Esophagus muscularis mucosa (tissue), 3 donors: Measurements from ENCODE around the gene MTURN.

Experiments used
- CTCF ChIP-seq, 3 experiments: fragments of 200-600 bp in 2 of 3; fragments of 450-650 bp in 1 of 3; sonication (generic) in 2 of 3; IDR thresholded peaks; one replicate each; pipeline ENCODE4 v1.5.1; 2017 to 2019; ENCODE audit warnings: antibody characterized with exemption in 3 of 3, mild to moderate bottlenecking in 2 of 3, moderate library complexity in 1 of 3
- POLR2AphosphoS5 ChIP-seq, 2 donors: sonication (generic); formaldehyde crosslinking; IDR thresholded peaks; one replicate each; pipeline ENCODE4 v1.6.1; 2017; ENCODE audit warnings: antibody characterized with exemption in 2 of 2

GRCh38 chr7:30091491-30091912, 43.3 kb upstream of the MTURN start:
- TF ChIP-seq CTCF (IDR thresholded peaks at IDR 0.05) (no peak), POLR2AphosphoS5 (IDR thresholded peaks at IDR 0.05) (peak in 1 of 2 donors; percentile 19)
